Smooth muscle cell (in vitro differentiated cells): ENCODE measurements around the gene DNAL4. TPM values are rescaled to one million over a fixed set of nuclear protein-coding genes. Genes with fewer than 3 reads are reported as not detected.
A peak's percentile ranks its signal among the peaks of the same experiment; 100 is the strongest.

Experiments used
- DNase-seq: peaks from one replicate; lab custom pipeline; 2025; ENCODE audit not compliant: unreplicated experiment; lab: John Stamatoyannopoulos, UW
- H2AFZ ChIP-seq: fragments of 200-600 bp; sonication (generic); 2 replicates; pipeline ENCODE4 v1.6.0; 2016; ENCODE audit warnings: antibody characterized with exemption, low read depth, mild to moderate bottlenecking
- H3F3A ChIP-seq: fragments of 200-600 bp; sonication (generic); 2 replicates; pipeline ENCODE4 v1.6.0; 2017; ENCODE audit warnings: antibody characterized with exemption, low read depth
- H3K27ac ChIP-seq: fragments of 200-600 bp; sonication (generic); 2 replicates; pipeline ENCODE4 v1.5.1; 2016; ENCODE audit warnings: low read depth, mild to moderate bottlenecking
- H3K27me3 ChIP-seq: fragments of 200-600 bp; sonication (generic); 2 replicates; pipeline ENCODE4 v1.6.1; 2016; ENCODE audit warnings: low read depth, mild to moderate bottlenecking
- H3K36me3 ChIP-seq: fragments of 200-600 bp; sonication (generic); 2 replicates; pipeline ENCODE4 v1.5.1; 2016; ENCODE audit warnings: low read depth
- H3K4me1 ChIP-seq: fragments of 200-600 bp; sonication (generic); 2 replicates; pipeline ENCODE4 v1.5.1; 2016; ENCODE audit warnings: low read depth
- H3K4me2 ChIP-seq: fragments of 200-600 bp; sonication (generic); 2 replicates; pipeline ENCODE4 v1.6.0; 2016; ENCODE audit warnings: mild to moderate bottlenecking
- H3K4me3 ChIP-seq: fragments of 200-600 bp; sonication (generic); 2 replicates; pipeline ENCODE4 v1.5.1; 2016; ENCODE audit warnings: mild to moderate bottlenecking
- H3K79me2 ChIP-seq: fragments of 200-600 bp; sonication (generic); 2 replicates; pipeline ENCODE4 v1.6.0; 2016; ENCODE audit warnings: low read depth, mild to moderate bottlenecking
- H3K9ac ChIP-seq: fragments of 200-600 bp; sonication (generic); 2 replicates; pipeline ENCODE4 v1.6.0; 2016; ENCODE audit warnings: low read depth
- H3K9me3 ChIP-seq: fragments of 200-600 bp; sonication (generic); replicated peaks from 2 replicates; pipeline ENCODE4 v1.5.1; 2016; ENCODE audit warnings: low read depth
- H4K20me1 ChIP-seq: fragments of 200-600 bp; sonication (generic); 2 replicates; pipeline ENCODE4 v1.6.0; 2016; ENCODE audit warnings: low read depth
- WGBS: methylation state at CpG from one replicate; pipeline ENCODE4 v1.1.7; 2016; ENCODE audit warnings: low lambda C conversion rate; 5-methylcytosine and 5-hydroxymethylcytosine counted together
- polyA plus RNA-seq: library from polyadenylated mRNA; unstranded; fragments of >200 nt; fragmentation: Nextera tagmentation; extraction: Ambion mirVana; gene quantifications from 2 replicates; pipeline ENCODE4 v1.2.1, GENCODE V29; 2016
- total RNA-seq: library from RNA; depleted of rRNA; stranded (reverse); fragments of >200 nt; gene quantifications from 2 replicates; pipeline ENCODE4 v1.2.3, GENCODE V29; 2014
- TF ChIP-seq, protein P1 (sequence below): fragments of 200-600 bp; sonication (generic); IDR thresholded peaks from 2 replicates; pipeline ENCODE4 v1.5.1; 2017; ENCODE audit warnings: borderline replicate concordance, mild to moderate bottlenecking, antibody characterized with exemption; ENCODE audit not compliant: insufficient read depth, poor library complexity, severe bottlenecking

The DNAL4 gene
- total and polyA plus RNA-seq, 2 experiments from 2014 or later = 13.5 to 29.7 TPM

DNA sequence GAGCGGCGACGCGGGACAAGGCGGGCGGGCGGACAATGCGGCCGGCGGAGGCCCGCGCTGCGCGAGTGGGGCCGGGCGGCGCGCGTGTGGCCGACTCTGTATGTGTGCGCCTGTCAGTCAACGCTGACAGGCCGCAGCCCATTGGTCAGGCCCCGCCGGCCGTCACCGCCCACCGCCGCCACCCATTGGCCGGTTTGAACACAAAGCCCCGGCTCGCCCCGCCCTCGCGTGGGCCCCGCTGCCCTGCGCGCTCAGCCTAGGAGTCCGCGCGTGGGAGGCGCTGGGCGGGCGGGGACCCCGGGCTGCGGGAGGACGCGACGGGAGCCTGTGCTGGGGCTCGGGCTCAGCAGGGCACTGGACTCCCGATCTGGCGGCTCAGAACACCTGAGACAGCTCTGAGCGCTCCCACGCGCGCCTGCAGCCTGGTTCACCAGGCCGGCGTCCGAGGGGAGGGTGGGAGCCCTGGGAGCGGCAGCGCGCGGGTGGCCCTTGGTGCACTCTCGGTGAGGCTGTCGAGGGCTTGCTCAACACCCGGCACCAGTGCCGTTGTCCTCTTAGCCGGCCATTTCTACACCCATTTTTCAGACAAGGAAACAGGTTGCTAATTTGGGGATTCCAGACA is 37.9 kb downstream of the DNAL4 start, which contains the start of gene SUN2:
Gene SUN2 (minus strand): TSS at position 88 of the 622 bp plus-strand sequence. CDS start 3,370 bp downstream, outside the sequence.
- H3K4me1 ChIP-seq = peaks cover 3% of the 10 kb centered on the region
- H3K9me3 ChIP-seq = no peaks in the 10 kb centered on the region
- peak; percentile 71 for DNase-seq
- peaks cover 5% of the 10 kb centered on the region for H4K20me1 ChIP-seq
- TF ChIP-seq, protein P1, sequence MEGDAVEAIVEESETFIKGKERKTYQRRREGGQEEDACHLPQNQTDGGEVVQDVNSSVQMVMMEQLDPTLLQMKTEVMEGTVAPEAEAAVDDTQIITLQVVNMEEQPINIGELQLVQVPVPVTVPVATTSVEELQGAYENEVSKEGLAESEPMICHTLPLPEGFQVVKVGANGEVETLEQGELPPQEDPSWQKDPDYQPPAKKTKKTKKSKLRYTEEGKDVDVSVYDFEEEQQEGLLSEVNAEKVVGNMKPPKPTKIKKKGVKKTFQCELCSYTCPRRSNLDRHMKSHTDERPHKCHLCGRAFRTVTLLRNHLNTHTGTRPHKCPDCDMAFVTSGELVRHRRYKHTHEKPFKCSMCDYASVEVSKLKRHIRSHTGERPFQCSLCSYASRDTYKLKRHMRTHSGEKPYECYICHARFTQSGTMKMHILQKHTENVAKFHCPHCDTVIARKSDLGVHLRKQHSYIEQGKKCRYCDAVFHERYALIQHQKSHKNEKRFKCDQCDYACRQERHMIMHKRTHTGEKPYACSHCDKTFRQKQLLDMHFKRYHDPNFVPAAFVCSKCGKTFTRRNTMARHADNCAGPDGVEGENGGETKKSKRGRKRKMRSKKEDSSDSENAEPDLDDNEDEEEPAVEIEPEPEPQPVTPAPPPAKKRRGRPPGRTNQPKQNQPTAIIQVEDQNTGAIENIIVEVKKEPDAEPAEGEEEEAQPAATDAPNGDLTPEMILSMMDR = no peak
- H3K27me3 ChIP-seq = no peaks in the 10 kb centered on the region
- peaks cover 3% of the 10 kb centered on the region for H3F3A ChIP-seq
- peak within 1 kb of the TSS; percentile 75 for H3K9ac ChIP-seq
- 3% methylated on average over 27 of the region's 68 CpGs for WGBS
- peak within 1 kb of the TSS; percentile 94 for H3K4me2 ChIP-seq
- peak within 1 kb of the TSS; percentile 86 for H2AFZ ChIP-seq
- H3K36me3 ChIP-seq = no peaks in the 10 kb centered on the region
- H3K4me3 ChIP-seq = peak within 1 kb of the TSS; percentile 74
- peaks cover 12% of the 10 kb centered on the region for H3K79me2 ChIP-seq
- peak within 1 kb of the TSS; percentile 87 for H3K27ac ChIP-seq

DNA sequence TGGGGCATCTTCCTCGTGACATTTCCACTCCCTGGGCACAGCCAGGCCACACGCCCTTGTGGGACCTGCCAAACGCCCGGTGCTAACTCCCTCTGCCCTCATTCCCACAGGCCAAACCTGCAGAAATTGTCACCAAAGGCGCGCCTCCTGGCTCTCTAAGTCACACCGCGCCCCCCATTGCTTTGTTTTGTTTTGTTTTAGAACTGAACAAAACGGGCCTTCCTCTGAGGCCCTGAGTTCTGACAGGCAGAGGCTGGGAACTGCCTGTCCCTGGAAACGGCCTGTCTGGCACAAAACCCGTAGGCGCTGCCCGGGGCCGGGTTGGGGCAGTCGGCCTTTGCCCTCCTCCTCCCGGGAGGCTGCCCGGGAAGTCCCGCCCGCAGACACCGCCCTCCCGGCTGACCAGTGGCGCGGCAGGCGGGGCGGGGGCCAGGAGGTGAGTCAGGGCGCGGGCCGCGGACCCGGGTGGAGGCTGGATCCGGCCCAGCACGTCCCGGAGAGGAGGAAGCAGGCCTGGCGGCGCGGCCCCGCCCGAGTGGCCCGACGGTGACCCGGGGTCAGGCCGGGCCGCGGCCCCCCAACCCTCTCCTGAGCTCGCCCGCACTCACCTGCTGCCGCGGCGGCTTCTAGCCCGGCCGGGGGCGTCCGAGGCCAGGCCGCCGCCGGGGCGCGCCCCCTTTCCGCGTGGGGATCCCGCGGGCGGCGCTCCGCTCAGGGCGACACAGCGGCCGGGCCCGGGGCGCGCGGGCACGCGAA is 38.6 kb downstream of the DNAL4 start:
- no peaks in the 10 kb centered on the region for H3K27me3 ChIP-seq
- H3K4me2 ChIP-seq = peak overlapping the region; percentile 94
- no peaks in the 10 kb centered on the region for H3K36me3 ChIP-seq
- H3K27ac ChIP-seq = peak overlapping the region; percentile 87
- peak overlapping the region; percentile 74 for H3K4me3 ChIP-seq
- peaks cover 3% of the 10 kb centered on the region for H3F3A ChIP-seq
- peaks cover 12% of the 10 kb centered on the region for H3K79me2 ChIP-seq
- TF ChIP-seq, protein P1 = no peak
- H4K20me1 ChIP-seq = peaks cover 5% of the 10 kb centered on the region
- peak; percentile 51 for DNase-seq
- H3K9ac ChIP-seq = peak overlapping the region; percentile 72
- 1% methylated on average over 47 of the region's 74 CpGs for WGBS
- peaks cover 3% of the 10 kb centered on the region for H3K4me1 ChIP-seq
- peak overlapping the region; percentile 26 for H2AFZ ChIP-seq
- H3K9me3 ChIP-seq = no peaks in the 10 kb centered on the region

DNA sequence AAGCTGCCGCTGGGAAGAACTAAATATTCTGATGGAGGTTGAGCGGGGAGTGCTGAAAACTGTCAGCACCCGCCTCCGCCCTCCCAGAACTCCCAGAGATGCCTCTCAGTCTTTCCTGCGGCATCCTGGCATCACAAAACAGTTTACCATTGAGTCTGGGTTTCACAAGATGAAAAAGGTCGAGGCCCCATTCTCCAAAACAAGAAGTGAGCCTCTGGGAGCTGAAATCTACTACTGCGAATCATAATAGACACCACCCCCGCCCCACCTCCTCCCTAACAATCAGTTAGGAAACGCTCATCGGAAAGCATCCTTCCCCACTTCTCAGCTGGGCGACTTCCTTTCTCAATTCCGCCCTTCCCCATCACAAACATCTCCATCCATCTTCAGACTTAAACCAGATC is 39.2 kb downstream of the DNAL4 start:
- Histone ChIP-seq H3K4me2 (peak overlapping the region; percentile 94), H4K20me1 (peaks cover 5% of the 10 kb centered on the region), H3K36me3 (no peaks in the 10 kb centered on the region), H3K4me1 (peaks cover 3% of the 10 kb centered on the region), H3F3A (peaks cover 3% of the 10 kb centered on the region), H3K9ac (peak overlapping the region; percentile 72), H3K27ac (peak overlapping the region; percentile 87), H3K4me3 (peak overlapping the region; percentile 74), H3K79me2 (peaks cover 12% of the 10 kb centered on the region), H2AFZ (no peak overlapping the region), H3K9me3 (no peaks in the 10 kb centered on the region), H3K27me3 (no peaks in the 10 kb centered on the region)
- DNase-seq = no peak
- TF ChIP-seq, protein P1 = no peak
- 13% methylated on average over 12 of the region's 12 CpGs for WGBS
